Measurements from ENCODE around the gene ABCC6.
"Not testable (repeated sequence)": the region's sequence is repeated elsewhere in the genome, so short reads cannot be mapped to it uniquely, and the experiment has no call there.

Gene ABCC6

DNA sequence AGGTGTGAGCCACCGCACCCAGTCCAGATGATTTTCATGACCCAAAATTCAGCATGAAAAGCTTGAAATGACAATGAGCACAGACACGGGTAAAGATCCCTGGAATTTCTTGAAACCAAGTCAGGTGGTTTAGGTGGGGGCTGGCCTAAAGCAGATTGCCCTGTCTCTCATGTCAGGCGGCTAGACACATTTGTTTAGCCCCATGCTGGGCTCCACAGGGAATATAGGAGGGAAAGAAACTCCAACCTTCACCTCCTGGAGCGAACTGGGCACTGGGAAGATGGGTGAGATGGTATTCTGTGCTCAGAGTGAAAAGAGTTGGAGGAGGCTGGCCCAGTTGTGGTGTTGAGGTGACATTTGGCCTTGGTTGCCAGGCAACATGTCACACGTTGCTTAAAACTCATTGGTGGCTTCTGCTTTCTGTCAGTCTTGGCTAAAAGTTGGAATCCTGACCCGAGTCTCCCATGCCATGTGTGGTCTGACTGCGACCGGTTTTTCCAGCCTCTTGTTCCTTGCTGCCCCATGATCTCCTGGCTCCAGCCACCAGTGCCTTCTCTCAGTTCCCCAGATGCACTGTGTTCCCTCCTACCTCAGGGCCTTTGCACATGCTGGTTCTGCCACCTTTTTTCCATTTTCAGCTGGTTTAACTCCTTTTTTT lies 113.7 kb downstream of the ABCC6 start:
- TF ChIP-seq, protein P1, sequence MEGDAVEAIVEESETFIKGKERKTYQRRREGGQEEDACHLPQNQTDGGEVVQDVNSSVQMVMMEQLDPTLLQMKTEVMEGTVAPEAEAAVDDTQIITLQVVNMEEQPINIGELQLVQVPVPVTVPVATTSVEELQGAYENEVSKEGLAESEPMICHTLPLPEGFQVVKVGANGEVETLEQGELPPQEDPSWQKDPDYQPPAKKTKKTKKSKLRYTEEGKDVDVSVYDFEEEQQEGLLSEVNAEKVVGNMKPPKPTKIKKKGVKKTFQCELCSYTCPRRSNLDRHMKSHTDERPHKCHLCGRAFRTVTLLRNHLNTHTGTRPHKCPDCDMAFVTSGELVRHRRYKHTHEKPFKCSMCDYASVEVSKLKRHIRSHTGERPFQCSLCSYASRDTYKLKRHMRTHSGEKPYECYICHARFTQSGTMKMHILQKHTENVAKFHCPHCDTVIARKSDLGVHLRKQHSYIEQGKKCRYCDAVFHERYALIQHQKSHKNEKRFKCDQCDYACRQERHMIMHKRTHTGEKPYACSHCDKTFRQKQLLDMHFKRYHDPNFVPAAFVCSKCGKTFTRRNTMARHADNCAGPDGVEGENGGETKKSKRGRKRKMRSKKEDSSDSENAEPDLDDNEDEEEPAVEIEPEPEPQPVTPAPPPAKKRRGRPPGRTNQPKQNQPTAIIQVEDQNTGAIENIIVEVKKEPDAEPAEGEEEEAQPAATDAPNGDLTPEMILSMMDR (conservative IDR thresholded peaks at IDR 0.05), result no peak
- H3K27ac ChIP-seq, result no peak overlapping the region

DNA sequence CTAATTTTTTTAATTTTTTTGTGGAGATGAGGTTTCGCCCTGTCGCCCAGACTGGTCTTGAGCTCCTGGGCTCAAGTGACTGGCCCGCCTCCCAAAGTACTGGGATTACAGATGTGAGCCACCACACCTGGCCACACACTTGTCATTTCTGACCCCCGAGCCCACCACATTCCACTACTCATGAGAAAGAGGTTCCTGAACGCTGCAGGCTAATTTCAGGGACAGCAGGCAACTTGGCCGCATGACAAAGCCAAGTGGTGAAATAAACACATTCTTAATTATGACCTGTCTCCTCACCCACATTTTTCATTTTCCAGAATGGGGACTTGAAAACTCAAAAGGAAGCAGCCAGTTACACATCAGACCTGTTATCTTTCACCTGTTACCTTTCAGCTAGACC lies 114.5 kb downstream of the ABCC6 start:
- H3K27ac ChIP-seq, result no peak overlapping the region
- TF ChIP-seq, protein P1 (conservative IDR thresholded peaks at IDR 0.05), result no peak

DNA sequence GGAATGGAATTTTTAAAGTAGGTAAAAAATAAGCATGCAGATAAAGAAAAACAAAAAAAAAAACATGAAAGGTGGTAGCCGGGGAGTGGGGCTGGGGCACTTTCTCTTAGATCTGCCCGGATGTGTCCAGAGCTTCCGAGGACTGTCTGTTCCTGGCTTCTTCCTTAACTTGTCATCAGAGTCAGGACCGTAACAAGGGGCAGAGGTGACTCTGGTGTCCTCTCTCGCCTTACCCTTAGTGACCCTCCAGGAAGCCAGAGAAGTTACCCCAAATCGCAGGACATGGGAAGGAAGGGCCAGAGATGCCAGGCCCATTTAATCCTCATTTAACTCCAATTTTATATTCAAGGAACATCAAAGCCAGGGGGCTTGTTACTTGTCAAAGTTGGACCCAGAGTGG lies 115.5 kb downstream of the ABCC6 start:
- TF ChIP-seq, protein P1 (conservative IDR thresholded peaks at IDR 0.05), result no peak

DNA sequence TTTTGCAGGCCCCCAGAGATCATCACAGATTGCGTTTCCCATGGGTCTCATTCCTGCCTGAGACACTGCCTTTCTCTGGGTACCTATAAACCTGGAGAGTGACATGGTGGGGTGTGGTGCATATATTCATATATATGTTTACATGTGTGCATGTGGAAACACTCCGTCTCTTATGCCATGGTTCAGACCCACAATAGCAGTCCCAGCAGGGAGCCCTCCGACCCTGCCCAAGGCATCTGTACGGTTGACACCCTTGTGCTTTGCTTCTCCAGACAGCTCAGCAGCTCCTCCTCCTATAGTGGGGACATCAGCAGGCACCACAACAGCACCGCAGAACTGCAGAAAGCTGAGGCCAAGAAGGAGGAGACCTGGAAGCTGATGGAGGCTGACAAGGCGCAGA lies 116.8 kb downstream of the ABCC6 start:
- TF ChIP-seq, protein P1 (conservative IDR thresholded peaks at IDR 0.05), result no peak
- H3K27ac ChIP-seq, result no peak overlapping the region

More for the DNA sequence above, 115.5 kb downstream of the ABCC6 start:
- no peak overlapping the region for H3K27ac ChIP-seq

DNA sequence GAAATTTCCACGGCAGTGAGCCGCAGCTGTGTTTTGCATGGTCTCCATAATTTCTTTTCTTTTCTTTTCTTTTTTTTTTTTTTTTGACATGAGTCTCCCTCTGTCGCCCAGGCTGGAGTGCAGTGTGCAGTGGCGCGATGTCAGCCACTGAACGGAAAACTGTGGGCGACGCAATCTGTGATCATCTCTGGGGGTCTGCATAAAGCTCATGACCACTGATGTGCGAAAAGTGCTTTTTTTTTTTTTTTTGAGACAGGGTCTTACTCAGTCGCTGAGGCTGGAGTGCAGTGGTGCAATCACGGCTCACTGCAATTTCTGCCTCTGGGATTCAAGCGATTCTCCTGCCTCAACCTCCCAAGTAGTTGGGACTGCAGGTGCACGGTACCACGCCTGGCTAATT lies 117.6 kb downstream of the ABCC6 start:
- no peak overlapping the region for H3K27ac ChIP-seq
- TF ChIP-seq, protein P1 (conservative IDR thresholded peaks at IDR 0.05), result no peak

DNA sequence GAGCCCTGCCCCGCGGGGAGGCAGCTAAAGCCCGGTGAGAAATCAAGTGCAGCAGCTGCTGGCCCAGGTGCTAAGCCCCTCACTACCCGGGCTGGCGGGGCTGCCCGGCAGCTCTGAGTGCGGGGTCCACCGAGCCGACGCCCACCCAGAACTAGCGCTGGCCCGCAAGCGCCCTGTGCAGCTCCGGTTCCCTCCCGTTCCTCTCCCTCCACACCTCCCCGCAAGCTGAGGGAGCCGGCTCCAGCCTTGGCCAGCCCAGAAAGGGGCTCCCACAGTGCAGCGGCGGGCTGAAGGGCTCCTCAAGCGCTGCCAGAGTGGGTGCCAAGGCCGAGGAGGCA lies 118.5 kb downstream of the ABCC6 start:
- H3K27ac ChIP-seq, result not testable (repeated sequence)

DNA sequence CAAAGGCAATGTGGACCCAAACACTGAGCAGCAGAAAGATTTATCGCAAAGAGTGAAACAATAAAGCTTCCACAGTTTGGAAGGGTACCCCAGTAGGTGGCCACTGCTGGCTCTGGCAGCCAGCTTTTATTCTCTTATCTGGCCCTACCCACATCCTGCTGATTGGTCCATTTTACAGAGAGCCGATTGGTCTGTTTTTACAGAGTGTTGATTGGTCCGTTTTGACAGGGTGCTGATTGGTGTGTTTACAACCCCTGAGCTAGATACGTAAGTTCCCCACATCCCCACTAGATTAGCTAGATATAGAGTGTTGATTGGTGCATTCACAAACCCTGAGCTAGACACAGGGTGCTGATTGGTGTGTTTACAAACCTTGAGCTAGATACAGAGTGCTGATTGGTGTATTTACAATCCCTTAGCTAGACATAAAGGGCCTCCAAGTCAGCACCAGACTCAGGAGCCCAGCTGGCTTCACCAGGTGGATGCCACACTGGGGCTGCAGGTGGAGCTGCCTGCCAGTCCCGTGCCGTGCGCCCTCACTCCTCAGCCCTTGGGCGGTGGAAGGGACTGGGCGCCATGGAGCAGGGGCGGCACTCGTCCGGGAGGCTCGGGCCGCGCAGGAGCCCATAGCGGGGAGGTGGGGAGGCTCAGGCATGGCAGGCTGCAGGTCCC lies 119.0 kb downstream of the ABCC6 start:
- H3K27ac ChIP-seq, result not testable (repeated sequence)

DNA sequence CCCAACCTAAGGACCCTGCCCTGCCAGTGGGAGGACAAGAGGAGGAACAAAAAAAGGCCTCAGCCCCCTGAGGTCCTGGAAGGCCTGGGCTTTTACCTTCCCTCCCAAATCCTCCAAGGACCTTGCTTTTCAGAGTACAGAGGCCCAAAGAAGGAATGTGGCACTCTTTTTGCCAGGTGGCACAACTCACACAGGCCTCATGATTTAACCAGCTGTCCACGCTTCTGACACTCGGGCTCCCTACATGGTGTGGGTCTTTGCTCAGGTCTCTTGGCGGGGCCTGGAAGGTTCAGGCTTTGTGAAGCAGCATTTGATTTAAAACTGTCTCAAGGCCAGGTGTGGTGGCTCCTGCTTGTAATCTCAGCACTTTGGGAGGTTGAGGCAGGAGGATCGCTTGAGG lies 120.6 kb downstream of the ABCC6 start:
- H3K27ac ChIP-seq, result no peak overlapping the region
- TF ChIP-seq, protein P1 (conservative IDR thresholded peaks at IDR 0.05), result no peak

Measured in VCaP (cell line).